Activated CD4-positive, alpha-beta T cell treated with anti-CD3 and anti-CD28 coated beads for 24 hours (primary cell): ENCODE data around the gene PHACTR2.

Experiments
- DNase-seq, 2 donors: peaks; one replicate each; pipeline ENCODE4 v3.0.0-alpha.2; 2020; ENCODE audit warnings: low read depth in 2 of 2

The PHACTR2 gene

DNA sequence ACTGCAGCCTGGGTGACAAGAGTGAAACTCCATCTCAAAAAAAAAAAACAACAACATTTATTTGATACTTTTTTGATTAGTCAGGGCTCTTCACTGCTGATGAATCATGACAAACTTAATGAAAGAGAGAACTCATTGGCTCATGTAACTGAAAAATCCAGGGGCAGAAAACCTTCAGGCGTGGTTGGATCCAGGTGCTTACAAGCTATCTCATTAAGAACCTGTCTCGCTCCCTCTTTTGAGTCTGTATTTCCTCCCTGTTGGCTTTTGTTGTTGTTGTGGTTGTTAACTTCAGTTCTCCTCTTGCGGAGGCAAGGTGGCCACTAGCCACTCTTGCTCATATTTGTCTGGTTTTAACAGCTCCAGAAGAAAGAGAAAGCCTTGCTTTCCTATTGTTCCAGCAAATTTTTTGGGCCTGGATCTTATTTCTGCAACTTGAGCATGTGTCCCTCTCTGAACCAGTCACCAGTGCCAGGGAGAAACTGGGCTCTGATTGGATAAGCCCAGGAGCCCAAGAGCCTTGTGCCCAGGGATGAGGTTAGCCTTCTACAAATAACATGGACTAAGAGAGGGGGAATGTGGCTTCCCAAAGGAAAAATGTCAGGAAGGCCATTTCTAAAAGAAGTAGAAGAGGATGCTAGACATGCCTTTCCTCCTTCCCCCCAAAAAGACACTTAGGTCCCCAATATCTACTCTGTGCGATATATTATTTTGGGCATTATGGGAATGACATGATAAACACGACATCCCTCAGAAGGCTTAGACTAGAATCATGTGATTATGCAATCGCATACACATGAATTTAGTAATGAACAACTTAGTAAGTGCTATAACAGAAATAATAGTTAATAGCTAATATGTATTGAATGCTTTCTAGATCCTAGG, 64.5 kb downstream of the PHACTR2 start:
- DNase-seq = no peak

DNA sequence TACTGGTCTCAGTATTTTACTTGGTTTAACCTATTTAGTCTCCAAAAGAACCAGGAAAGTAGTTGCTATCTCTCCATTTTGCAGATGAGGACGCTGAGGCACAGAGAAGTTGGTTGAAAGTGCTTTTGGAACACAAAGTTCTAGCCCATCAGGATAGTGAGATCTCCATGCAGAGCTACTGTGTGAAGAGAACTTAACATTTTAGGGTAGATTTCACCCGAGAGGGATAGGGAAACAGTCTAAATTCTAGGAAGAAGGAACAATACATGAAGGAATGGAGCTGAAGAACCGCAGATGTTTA, 65.1 kb downstream of the PHACTR2 start:
- DNase-seq = no peak

GRCh38 chr6:143743301-143744166, 65.8 kb downstream of the PHACTR2 start:
- no peak for DNase-seq

DNA sequence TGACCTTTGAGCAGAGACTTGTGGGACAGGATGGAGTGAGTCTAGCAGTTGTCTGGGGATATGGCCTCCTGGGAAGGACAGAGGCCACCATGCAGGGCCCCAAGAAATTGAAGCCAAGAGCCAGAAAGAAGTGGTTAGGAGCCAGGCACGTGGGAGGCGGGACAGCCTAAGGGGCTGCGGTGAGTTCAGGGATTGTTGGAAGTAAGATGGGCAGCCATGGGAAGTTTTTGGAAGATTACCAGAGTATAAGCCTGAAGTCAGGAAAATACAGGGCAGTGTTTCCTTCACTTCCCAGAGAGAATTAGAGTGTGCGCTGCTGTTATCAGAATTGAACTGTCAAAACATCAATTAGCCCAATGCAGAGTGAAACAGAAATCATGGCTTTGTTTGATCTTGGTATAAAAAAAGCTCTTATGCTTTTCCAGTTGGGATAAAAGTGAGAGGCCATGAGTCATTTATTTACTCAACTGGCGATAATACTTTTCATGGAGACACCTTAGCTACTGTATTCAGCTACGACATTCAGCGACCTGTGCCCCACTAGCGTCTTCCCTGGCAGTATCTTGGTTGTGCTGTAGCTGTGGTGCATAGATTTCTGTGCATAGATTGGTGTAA, 66.9 kb downstream of the PHACTR2 start:
- no peak for DNase-seq

DNA sequence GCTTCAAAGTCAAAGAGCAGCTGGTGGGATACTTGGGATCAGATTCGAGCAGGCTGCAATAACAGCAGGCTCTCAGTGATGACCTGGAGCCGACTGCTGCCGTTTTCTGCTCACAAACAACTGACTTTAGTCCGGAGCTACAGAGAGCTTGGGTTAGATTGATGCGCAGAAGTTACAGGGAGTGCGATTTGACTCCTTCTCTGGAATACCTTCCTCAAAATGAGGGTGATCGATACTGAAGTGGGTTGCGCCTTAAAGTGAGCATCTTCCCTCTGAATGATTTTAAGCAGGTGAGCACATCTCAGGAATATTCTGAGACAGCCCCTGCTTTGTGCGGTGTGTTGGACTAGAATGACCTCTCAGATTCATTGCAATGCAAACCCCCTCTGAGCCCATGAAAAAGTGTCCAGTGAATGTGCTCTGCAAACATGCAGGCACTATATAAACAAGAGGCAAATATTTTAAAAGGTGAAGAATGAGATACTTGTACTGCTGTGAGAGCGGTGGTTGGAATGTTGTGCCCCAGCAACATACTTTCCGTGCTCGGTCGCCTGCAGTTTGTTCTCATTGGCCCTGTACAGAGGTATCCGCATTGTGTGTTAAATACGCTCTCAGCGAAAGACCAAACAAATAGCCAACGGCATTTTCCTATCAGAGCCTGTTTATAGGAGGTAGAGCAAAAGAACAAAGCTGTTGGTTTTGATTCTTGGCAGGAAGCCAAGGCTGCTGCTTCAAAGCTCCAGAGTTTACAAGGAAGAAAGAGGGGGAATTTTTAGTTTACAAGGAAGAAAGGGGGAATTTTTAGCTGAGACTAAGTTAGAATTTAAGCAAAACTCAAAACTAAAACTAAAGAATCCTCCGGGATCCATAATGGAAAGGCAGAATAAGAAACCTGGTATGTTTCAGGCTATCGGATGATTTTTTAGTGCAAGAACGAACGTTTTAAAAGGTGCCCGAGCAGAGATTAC, 67.7 kb downstream of the PHACTR2 start:
- DNase-seq = no peak

GRCh38 chr6:143746202-143747119, 68.7 kb downstream of the PHACTR2 start:
- no peak for DNase-seq

- DNase-seq = no peak
These were observed 69.6 kb downstream of the PHACTR2 start for GRCh38 chr6:143747347-143747842.

DNA sequence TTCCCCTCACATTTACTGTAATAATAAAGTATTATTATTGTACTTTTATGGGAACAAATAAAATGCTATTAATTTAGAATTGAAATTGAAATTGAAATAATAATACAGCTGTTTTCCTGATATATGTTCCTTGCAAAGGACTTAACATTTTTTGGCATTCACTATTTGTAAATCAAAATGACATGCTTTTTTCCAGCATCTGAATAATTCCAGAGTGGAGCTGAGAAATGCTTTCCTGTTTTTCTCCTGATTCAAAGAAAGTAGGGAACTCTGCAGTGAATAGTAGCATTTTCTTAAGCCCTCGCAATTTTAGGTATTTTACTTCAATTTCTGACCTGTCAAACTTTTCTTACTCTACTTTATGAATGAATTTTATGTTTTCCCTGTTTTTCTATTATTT, 72.1 kb downstream of the PHACTR2 start:
- no peak for DNase-seq

DNA sequence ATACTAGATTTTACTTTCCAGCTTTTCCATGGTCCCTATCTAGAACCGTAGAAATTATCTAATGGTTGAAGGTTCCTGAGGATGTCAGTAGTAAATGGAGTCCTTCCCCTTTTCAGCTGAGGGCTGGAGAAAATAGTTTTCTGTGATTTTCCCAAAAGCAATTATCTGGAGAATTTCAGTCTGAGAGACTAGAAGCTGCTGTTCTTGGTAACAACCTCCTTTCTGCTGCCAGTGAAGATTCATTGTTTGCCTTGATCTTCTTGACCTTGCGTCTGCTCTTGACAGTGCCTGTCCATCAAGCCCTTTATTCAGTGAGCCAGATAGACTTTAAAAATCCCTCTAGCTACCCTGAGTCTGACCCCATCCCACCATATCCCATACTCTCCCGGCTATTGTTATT, 73.1 kb downstream of the PHACTR2 start:
- no peak for DNase-seq

DNA sequence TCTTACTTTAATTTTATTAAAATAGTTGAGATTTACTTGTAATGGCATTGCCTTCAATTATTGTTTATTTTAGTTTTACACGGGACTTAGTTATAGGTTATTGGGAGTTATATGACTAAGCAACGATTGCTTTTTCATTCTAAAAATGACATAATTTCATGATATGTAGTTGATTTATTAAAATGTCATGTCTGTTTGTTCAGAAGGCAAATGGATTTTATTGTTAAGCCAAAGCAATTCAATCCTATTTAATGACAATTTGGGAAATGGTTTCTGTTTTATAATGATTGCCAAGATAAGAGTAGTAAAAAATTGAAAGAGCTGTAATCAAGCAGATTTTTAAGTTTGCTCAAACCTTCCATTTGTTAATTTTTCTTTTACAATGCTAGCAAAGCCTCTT, 74.7 kb downstream of the PHACTR2 start:
- no peak for DNase-seq

- no peak for DNase-seq
These were observed 75.9 kb downstream of the PHACTR2 start for GRCh38 chr6:143753678-143754077.

DNA sequence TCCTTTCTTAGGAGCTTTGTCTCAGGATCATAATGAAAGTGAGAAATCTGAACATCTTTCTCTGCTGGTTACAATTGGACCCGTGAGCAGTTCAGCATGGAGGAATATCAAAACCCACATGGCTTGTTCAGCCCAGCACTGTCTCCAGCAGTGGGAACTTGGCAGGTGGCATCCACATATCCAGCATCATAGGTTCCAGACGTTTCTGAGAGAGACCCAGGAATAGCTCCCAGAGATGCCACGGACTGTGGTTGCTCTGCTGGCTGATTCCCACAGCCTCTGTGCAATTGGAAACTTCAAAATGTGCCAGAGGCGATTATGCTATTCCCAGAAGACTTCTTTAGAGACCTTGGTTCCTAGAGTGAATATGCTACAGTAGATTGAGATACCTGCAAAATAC, 76.4 kb downstream of the PHACTR2 start:
- no peak for DNase-seq

DNA sequence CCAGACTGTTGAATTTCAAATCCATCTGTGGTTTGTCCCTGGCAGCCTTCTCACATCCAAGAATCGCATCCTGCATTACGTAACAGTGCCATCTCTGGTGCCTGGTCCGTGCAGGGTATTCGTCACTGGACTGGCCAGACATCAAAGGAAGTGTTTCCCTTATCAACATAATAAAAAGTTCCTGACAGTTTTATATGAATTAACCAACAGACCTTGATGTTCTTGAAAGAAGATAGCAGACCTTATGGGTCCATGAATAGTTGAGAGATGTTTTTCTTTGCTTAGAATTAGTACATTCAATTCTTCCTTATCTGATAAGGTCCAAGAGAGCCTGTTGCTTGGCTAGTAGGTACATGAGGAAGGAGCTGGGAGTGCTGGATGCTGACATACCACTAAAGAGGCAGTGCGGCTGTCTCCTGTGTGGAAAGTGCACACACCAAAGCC, 77.6 kb downstream of the PHACTR2 start:
- DNase-seq = no peak

GRCh38 chr6:143757346-143757832, 79.6 kb downstream of the PHACTR2 start:
- DNase-seq = no peak

DNA sequence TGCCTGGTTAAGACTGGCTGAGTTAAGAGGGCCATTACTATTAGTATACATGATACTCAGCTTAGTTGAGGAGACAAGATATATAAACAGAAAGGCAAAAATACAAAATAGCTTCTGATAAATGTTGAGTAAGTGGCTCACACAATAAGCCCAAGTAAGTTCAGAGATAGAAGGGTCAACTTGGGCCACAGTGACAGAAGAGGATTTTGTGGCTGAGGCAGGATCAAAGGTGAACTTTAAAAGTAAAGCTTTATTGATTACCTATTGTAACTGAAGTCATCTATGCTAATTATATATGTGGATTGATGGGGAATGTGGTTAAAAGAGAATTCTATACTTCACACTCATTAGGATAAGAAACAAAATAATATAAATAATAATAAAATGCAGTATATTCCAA, 80.8 kb downstream of the PHACTR2 start:
- no peak for DNase-seq

- DNase-seq = no peak
These were observed 81.9 kb downstream of the PHACTR2 start for GRCh38 chr6:143759666-143760065.

- DNase-seq = no peak
These were observed 83.3 kb downstream of the PHACTR2 start for GRCh38 chr6:143761074-143761473.

DNA sequence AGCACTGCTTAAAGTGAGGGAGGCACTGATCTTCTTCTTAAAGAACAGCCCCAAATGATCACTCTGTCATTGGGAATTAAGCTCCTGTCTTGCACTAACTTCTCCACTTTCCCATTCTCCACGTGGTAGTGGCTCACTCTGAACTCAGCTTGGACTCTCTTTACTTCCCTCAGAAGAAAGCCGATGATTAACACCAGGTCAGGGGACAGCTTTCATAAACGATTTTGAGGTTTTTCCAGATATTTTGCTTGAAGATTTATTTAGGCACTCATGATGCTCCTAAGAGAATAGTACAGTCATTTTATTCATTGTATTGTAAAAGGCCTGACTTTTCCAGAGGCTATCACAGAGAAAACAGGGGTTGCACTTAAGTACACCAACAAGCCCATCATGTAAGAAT, 84.4 kb downstream of the PHACTR2 start:
- no peak for DNase-seq

DNA sequence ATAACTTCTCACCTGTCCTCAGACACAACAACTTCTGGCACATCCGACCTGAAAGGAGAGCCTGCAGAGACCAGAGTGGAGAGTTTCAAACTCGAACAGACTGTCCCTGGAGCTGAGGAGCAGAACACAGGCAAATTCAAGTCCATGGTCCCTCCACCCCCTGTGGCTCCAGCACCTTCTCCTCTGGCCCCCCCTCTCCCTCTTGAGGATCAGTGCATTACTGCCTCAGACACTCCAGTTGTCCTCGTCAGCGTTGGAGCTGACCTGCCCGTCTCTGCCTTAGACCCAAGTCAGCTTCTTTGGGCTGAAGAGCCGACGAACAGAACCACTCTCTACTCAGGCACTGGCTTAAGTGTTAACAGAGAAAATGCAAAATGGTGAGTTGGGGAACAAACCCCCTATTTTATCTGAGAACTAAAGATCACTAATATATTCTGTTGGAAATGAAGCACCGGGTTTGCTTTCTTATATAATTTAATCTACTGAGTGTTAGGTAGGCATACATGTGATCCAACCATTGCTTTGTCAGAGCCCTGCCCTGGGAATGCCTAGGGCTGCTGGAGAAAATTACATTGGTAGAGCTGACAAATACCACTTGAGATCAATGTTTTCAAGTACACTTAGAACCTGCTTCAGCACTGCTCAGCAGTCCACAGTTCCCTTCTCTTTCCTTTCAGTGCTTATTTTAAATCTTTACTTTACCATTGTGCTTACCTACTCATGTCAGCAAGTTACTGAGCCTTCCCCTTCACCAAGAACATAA, 87.8 kb downstream of the PHACTR2 start:
- no peak for DNase-seq
